SH-SY5Y (cell line): ENCODE measurements around the gene CARD11.

Source experiments
- GATA2 ChIP-seq: IDR thresholded peaks from 2 replicates; pipeline ENCODE4 v1.6.1; 2011; ENCODE audit warnings: mild to moderate bottlenecking, low read depth, low read length
- GATA3 ChIP-seq: IDR thresholded peaks from 2 replicates; pipeline ENCODE4 v1.6.1; 2011; ENCODE audit warnings: low read depth, mild to moderate bottlenecking, low read length, moderate library complexity

- TF ChIP-seq GATA2 (no peak), GATA3 (no peak)
Measured at GRCh38 chr7:2915023-2915422, 128.6 kb downstream of the CARD11 start.
